HuH-7.5 (cell line): ENCODE results near the gene CD33.
"Not testable (repeated sequence)": the region's sequence is repeated elsewhere in the genome, so short reads cannot be mapped to it uniquely, and the experiment has no call there.

Experiments
- DNase-seq: peaks from one replicate; pipeline ENCODE4 v3.0.0; 2011; ENCODE audit warnings: low spot score

Gene CD33

GRCh38 chr19:51210874-51211361 is 14.0 kb upstream of the CD33 start:
- DNase-seq: not testable (repeated sequence)

GRCh38 chr19:51211833-51212232 is 13.0 kb upstream of the CD33 start:
- no peak for DNase-seq

GRCh38 chr19:51219307-51219706 is 5.6 kb upstream of the CD33 start:
- DNase-seq: no peak

- DNase-seq: no peak
Observed at GRCh38 chr19:51219971-51220370, 4.9 kb upstream of the CD33 start.

GRCh38 chr19:51220996-51221395 is 3.9 kb upstream of the CD33 start:
- DNase-seq: no peak

GRCh38 chr19:51224163-51224641 is 678 bp upstream of the CD33 start:
- no peak for DNase-seq

GRCh38 chr19:51226067-51226466 is 1.2 kb downstream of the CD33 start:
- no peak for DNase-seq

GRCh38 chr19:51227326-51227725 is 2.4 kb downstream of the CD33 start:
- DNase-seq: no peak

- DNase-seq: no peak
Observed at GRCh38 chr19:51227966-51228365, 3.1 kb downstream of the CD33 start.

GRCh38 chr19:51240866-51241265 is 16.0 kb downstream of the CD33 start:
- no peak for DNase-seq

- no peak for DNase-seq
Observed at GRCh38 chr19:51242881-51243630, 18.2 kb downstream of the CD33 start.

- no peak for DNase-seq
Observed at GRCh38 chr19:51246164-51246552, 21.3 kb downstream of the CD33 start.

GRCh38 chr19:51247972-51248590 is 23.2 kb downstream of the CD33 start:
- DNase-seq: no peak

GRCh38 chr19:51250786-51251467 is 26.0 kb downstream of the CD33 start, which contains the start of gene SIGLECL1:
Gene SIGLECL1 (plus strand): TSS chr19:51251080. CDS start chr19:51264073, 12,993 bp downstream.
- no peak for DNase-seq

- DNase-seq: no peak
Observed at GRCh38 chr19:51251468-51251820, 26.6 kb downstream of the CD33 start.

- no peak for DNase-seq
Observed at GRCh38 chr19:51252306-51253079, 27.6 kb downstream of the CD33 start.

- DNase-seq: no peak
Observed at GRCh38 chr19:51253088-51253806, 28.4 kb downstream of the CD33 start.

GRCh38 chr19:51256155-51256625 is 31.3 kb downstream of the CD33 start:
- no peak for DNase-seq

GRCh38 chr19:51257471-51257870 is 32.6 kb downstream of the CD33 start:
- DNase-seq: no peak

GRCh38 chr19:51258165-51259160 is 33.6 kb downstream of the CD33 start:
- no peak for DNase-seq
